MM.1S (cell line): ENCODE data around the gene PBXIP1.

ENCODE experiments used
- CTCF ChIP-seq: fragments of 300-600 bp; sonication (generic); IDR thresholded peaks from 2 replicates; pipeline ENCODE4 v1.5.1; 2016; ENCODE audit warnings: antibody characterized with exemption, low read length, mixed read lengths
- EZH2 ChIP-seq: fragments of 300-600 bp; sonication (generic); optimal IDR thresholded peaks from 2 replicates; pipeline ENCODE3; 2017; ENCODE audit warnings: low read depth, mild to moderate bottlenecking, antibody characterized with exemption, low read length, mixed read lengths
- EZH2phosphoT487 ChIP-seq: fragments of 300-600 bp; sonication (generic); IDR thresholded peaks from 2 replicates; pipeline ENCODE4 v1.6.1; 2018; ENCODE audit warnings: antibody characterized with exemption, low read length

- TF ChIP-seq EZH2phosphoT487: no peak
- no peak for TF ChIP-seq EZH2
- no peak for TF ChIP-seq CTCF
These were observed 52.8 kb downstream of the PBXIP1 start for GRCh38 chr1:154902938-154903566.
